VCaP (cell line): ENCODE data around the gene PAPPA.

Source experiments
- H3K27ac ChIP-seq: fragments of 450-650 bp; 2 replicates; pipeline ENCODE4 v1.5.1; 2017
- CTCF ChIP-seq: fragments of 450-650 bp; conservative IDR thresholded peaks from 2 replicates; pipeline ENCODE4 v1.5.1; 2017; ENCODE audit warnings: mild to moderate bottlenecking, moderate library complexity

PAPPA gene

GRCh38 chr9:116450378-116451139 is 297.0 kb downstream of the PAPPA start:
- TF ChIP-seq CTCF = no peak
- no peak overlapping the region for H3K27ac ChIP-seq

GRCh38 chr9:116451500-116452115 is 298.0 kb downstream of the PAPPA start:
- H3K27ac ChIP-seq = no peak overlapping the region
- TF ChIP-seq CTCF = no peak
